NCI-H2107 (cell line): ENCODE measurements around the gene ZAR1L.

Source experiments
- DNase-seq: peaks from one replicate; lab custom pipeline; 2025; lab: John Stamatoyannopoulos, UW

ZAR1L gene

GRCh38 chr13:32302461-32302860, 12.7 kb downstream of the ZAR1L start:
- no peak for DNase-seq

GRCh38 chr13:32300920-32301319, 14.2 kb downstream of the ZAR1L start:
- no peak for DNase-seq

GRCh38 chr13:32300406-32300805, 14.8 kb downstream of the ZAR1L start:
- DNase-seq, result no peak

GRCh38 chr13:32299893-32300292, 15.3 kb downstream of the ZAR1L start:
- no peak for DNase-seq

- no peak for DNase-seq
These were observed 16.5 kb downstream of the ZAR1L start for GRCh38 chr13:32298695-32299094.

- DNase-seq, result no peak
These were observed 18.0 kb downstream of the ZAR1L start for GRCh38 chr13:32297206-32297605.

- no peak for DNase-seq
These were observed 29.6 kb downstream of the ZAR1L start for GRCh38 chr13:32285633-32285965.

GRCh38 chr13:32284927-32285632, 30.1 kb downstream of the ZAR1L start:
- no peak for DNase-seq

- no peak for DNase-seq
These were observed 33.0 kb downstream of the ZAR1L start for GRCh38 chr13:32282096-32282711.

- no peak for DNase-seq
These were observed 34.1 kb downstream of the ZAR1L start for GRCh38 chr13:32281096-32281495.

GRCh38 chr13:32278426-32278825, 36.7 kb downstream of the ZAR1L start:
- no peak for DNase-seq

- DNase-seq, result no peak
These were observed 37.3 kb downstream of the ZAR1L start for GRCh38 chr13:32277839-32278238.

- no peak for DNase-seq
These were observed 43.0 kb downstream of the ZAR1L start for GRCh38 chr13:32272021-32272683.

- DNase-seq, result no peak
These were observed 47.2 kb downstream of the ZAR1L start for GRCh38 chr13:32267836-32268439.

GRCh38 chr13:32266130-32266529, 49.0 kb downstream of the ZAR1L start:
- DNase-seq, result no peak

GRCh38 chr13:32265726-32266125, 49.4 kb downstream of the ZAR1L start:
- no peak for DNase-seq

- DNase-seq, result no peak
These were observed 50.8 kb downstream of the ZAR1L start for GRCh38 chr13:32264407-32264806.

GRCh38 chr13:32262619-32263018, 52.5 kb downstream of the ZAR1L start:
- no peak for DNase-seq

- DNase-seq, result no peak
These were observed 53.0 kb downstream of the ZAR1L start for GRCh38 chr13:32262165-32262564.

GRCh38 chr13:32261567-32261966, 53.6 kb downstream of the ZAR1L start:
- no peak for DNase-seq

- DNase-seq, result no peak
These were observed 56.0 kb downstream of the ZAR1L start for GRCh38 chr13:32259116-32259515.

GRCh38 chr13:32257649-32258048, 57.5 kb downstream of the ZAR1L start:
- DNase-seq, result no peak

- no peak for DNase-seq
These were observed 58.9 kb downstream of the ZAR1L start for GRCh38 chr13:32256243-32256642.
